Naive thymus-derived CD4-positive, alpha-beta T cell (primary cell): ENCODE results near the gene ARHGAP42. TPM values are rescaled to one million over a fixed set of nuclear protein-coding genes. Genes with fewer than 3 reads are reported as not detected.

Source experiments
- ATAC-seq: fragments of 150-1000 bp; cut with Tn5 transposase; 2 replicates; pipeline ENCODE4 v1.10.0; 2021; ENCODE audit warnings: mild to moderate bottlenecking, moderate library complexity
- CTCF ChIA-PET: fragments of 350-600 bp; sonication (Branson Sonifier 250); formaldehyde crosslinking; loops from one replicate; lab custom pipeline; 2021; ENCODE audit warnings: antibody characterized with exemption; lab: Charles Lee
- POLR2A ChIA-PET: fragments of 350-600 bp; sonication (Branson Sonifier 250); formaldehyde crosslinking; loops from one replicate; lab custom pipeline; 2021; ENCODE audit warnings: antibody characterized with exemption, inconsistent platforms; lab: Charles Lee
- DNase-seq, 9 donors: peaks; one replicate each; pipeline versions ENCODE4 v3.0.0 to v3.0.0-alpha.2; 2020 to 2022; ENCODE audit warnings: mixed read lengths in 1 of 9
- H3K27ac ChIP-seq: one replicate; pipeline ENCODE4 v1.7.0; 2013; ENCODE audit warnings: mild to moderate bottlenecking, low read depth, low read length, moderate library complexity
- H3K27me3 ChIP-seq, 2 donors: one replicate each; pipeline ENCODE4 v1.7.0; 2013; ENCODE audit warnings: low read length in 2 of 2, mild to moderate bottlenecking in 2 of 2, moderate library complexity in 2 of 2; ENCODE audit not compliant: control insufficient read depth in 2 of 2, insufficient read depth in 2 of 2
- H3K36me3 ChIP-seq, 3 experiments: 1 replicate in 2 of 3; 2 replicates in 1 of 3; pipeline ENCODE4 v1.7.0; 2013; ENCODE audit warnings: low read length in 3 of 3, mild to moderate bottlenecking in 3 of 3, moderate library complexity in 1 of 3; ENCODE audit not compliant: insufficient read depth in 3 of 3, control insufficient read depth in 2 of 3
- H3K4me1 ChIP-seq, 2 donors: one replicate each; pipeline ENCODE4 v1.7.0; 2013; ENCODE audit warnings: low read length in 2 of 2, mild to moderate bottlenecking in 2 of 2, moderate library complexity in 1 of 2; ENCODE audit not compliant: control insufficient read depth in 2 of 2, insufficient read depth in 2 of 2
- H3K4me3 ChIP-seq: 2 replicates; pipeline ENCODE4 v1.7.0; 2013; ENCODE audit warnings: mild to moderate bottlenecking, low read length
- H3K9me3 ChIP-seq, 3 experiments: 1 replicate in 2 of 3; 2 replicates in 1 of 3; pipeline ENCODE4 v1.7.0; 2013; ENCODE audit warnings: low read length in 3 of 3; ENCODE audit not compliant: control insufficient read depth in 2 of 3
- H3K27ac Mint-ChIP-seq, 9 donors: one replicate each; pipeline ENCODE4 v1.8.0; 2020 to 2022; ENCODE audit warnings: mixed read lengths in 9 of 9, mild to moderate bottlenecking in 8 of 9, moderate library complexity in 5 of 9, inconsistent platforms in 2 of 9
- H3K27me3 Mint-ChIP-seq, 5 donors: one replicate each; pipeline ENCODE4 v1.8.0; 2021 to 2022; ENCODE audit warnings: mixed read lengths in 5 of 5, mild to moderate bottlenecking in 1 of 5
- H3K36me3 Mint-ChIP-seq, 5 donors: one replicate each; pipeline ENCODE4 v1.8.0; 2020 to 2022; ENCODE audit warnings: mixed read lengths in 5 of 5, mild to moderate bottlenecking in 3 of 5, inconsistent platforms in 1 of 5
- H3K4me1 Mint-ChIP-seq, 7 donors: one replicate each; pipeline ENCODE4 v1.8.0; 2020 to 2022; ENCODE audit warnings: mixed read lengths in 7 of 7, mild to moderate bottlenecking in 3 of 7, inconsistent platforms in 1 of 7
- H3K4me3 Mint-ChIP-seq, 10 donors: one replicate each; pipeline ENCODE4 v1.8.0; 2020 to 2022; ENCODE audit warnings: mild to moderate bottlenecking in 10 of 10, mixed read lengths in 10 of 10, moderate library complexity in 6 of 10, inconsistent platforms in 2 of 10
- H3K9me3 Mint-ChIP-seq, 11 donors: one replicate each; pipeline ENCODE4 v1.8.0; 2020 to 2022; ENCODE audit warnings: mixed read lengths in 11 of 11, mild to moderate bottlenecking in 4 of 11, inconsistent platforms in 1 of 11, moderate library complexity in 1 of 11
- intact Hi-C, 2 donors: fragments of 100-400 bp; cut with micrococcal nuclease; formaldehyde crosslinking; loops; one replicate each; pipeline ENCODE4 v1.15.1; 2023
- polyA plus RNA-seq, 2 donors: library from polyadenylated mRNA; unstranded; fragments of 300-500 nt; fragmentation: Illumina TruSeq; gene quantifications; one replicate each; pipeline ENCODE4 v1.2.3, GENCODE V29; 2021
- total RNA-seq, 6 experiments: library from RNA in 5 of 6; stranded (reverse) in 5 of 6; gene quantifications; 1 replicate in 5 of 6; 2 replicates in 1 of 6; pipeline ENCODE4 v1.2.3 and lab custom pipeline; 2021 to 2026

ARHGAP42 gene
- total and polyA plus RNA-seq, 7 experiments from 2014 or later = 0.05 to 0.66 (median 0.21) TPM; not detected in 4

DNA sequence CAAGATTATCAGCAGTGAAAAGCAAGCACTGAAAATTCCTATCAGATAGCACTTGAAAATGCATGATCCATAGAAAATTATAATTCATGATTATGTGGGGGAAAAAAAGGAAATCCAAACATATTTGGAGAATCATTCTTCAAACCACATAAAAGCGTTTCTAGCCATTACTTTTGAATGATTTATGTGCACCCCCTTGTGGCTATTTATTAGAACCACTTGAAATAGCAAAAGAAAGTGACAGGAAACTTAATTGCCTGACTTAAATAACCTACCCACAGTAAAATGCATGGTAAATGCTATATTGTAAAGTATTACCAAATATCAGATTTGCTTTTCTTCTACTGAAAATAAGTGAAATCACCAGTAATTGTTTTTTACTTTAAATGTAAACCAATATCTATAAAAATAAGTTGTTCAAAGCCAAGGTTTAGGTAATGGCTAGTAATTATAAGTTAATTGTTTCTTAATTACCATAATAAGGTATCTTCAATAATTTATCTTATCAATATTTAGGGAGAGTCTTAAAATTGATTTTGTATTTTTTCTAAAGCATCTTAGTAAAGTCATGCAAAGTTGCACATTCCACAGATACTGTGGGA lies 168.5 kb downstream of the ARHGAP42 start:
- Mint-ChIP-seq H3K36me3 (no peaks in the 10 kb centered on the region), H3K27me3 (no peaks in the 10 kb centered on the region), H3K4me3 (no peak overlapping the region), H3K9me3 (peaks cover 0 to 4% (median 0%) of the 10 kb centered on the region in 11 donors), H3K27ac (no peak overlapping the region), H3K4me1 (no peaks in the 10 kb centered on the region)
- intact Hi-C loops = loop anchor here in 1 of 2 donors (1.0 kb wide), 1 partner anchor 279 kb away; no protein-coding TSS in a partner anchor
- POLR2A ChIA-PET = no interaction called here
- DNase-seq (no peak), ATAC-seq (no peak)
- Histone ChIP-seq H3K4me3 (no peak overlapping the region), H3K27ac (no peak overlapping the region), H3K4me1 (no peaks in the 10 kb centered on the region), H3K9me3 (no peaks in the 10 kb centered on the region), H3K36me3 (no peaks in the 10 kb centered on the region), H3K27me3 (no peaks in the 10 kb centered on the region)
- CTCF ChIA-PET = interaction anchor here (0.7 kb wide), 1 partner anchor 1337 kb away, joined by 3 read pairs; no protein-coding TSS in a partner anchor

DNA sequence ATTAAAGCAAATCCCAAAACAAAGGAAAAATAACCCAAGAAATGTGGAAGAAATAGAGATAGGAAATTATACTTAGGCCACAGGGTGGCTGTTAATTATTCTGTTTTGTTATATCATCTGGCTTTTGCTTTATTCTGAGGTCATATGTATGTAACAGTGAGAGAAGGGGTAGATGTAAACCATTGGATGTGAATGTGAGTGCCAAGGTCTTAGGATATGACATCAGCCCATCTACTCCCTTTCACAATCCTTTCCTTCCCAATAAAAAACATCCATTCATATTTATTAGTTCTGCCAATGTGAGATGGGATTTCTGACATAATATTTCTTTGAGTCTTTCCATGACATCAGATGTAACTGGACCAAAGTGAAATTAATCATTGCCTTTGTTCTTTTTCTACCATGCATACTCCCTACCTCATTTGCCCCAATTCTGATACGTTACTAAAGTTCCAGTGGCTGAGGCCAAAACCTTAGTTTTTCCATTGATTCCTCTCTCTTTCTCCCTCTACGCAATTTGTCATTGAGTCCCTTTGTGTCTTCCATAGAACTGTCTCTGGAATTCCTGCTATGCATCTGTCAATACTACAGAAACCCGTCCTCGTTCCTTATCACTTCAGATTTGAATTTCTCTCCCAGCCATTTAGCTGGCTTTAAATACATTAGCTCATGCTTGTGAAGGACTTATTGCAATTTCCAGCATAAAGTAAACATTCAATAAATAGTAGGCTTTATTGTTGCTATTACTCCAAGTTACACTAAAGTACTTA lies 170.3 kb downstream of the ARHGAP42 start:
- ChIA-PET CTCF (no interaction called here), POLR2A (no interaction called here)
- Mint-ChIP-seq H3K36me3 (no peaks in the 10 kb centered on the region), H3K4me1 (no peaks in the 10 kb centered on the region), H3K9me3 (peaks cover 0 to 11% (median 0%) of the 10 kb centered on the region in 11 donors), H3K27ac (no peak overlapping the region), H3K27me3 (no peaks in the 10 kb centered on the region), H3K4me3 (no peak overlapping the region)
- no peaks in the 10 kb centered on the region for H3K4me1 ChIP-seq
- no peak overlapping the region for H3K27ac ChIP-seq
- no peak for ATAC-seq
- H3K36me3 ChIP-seq = no peaks in the 10 kb centered on the region
- H3K4me3 ChIP-seq = no peak overlapping the region
- H3K9me3 ChIP-seq = no peaks in the 10 kb centered on the region
- no peaks in the 10 kb centered on the region for H3K27me3 ChIP-seq
- intact Hi-C loops = no loop called here
- no peak for DNase-seq

DNA sequence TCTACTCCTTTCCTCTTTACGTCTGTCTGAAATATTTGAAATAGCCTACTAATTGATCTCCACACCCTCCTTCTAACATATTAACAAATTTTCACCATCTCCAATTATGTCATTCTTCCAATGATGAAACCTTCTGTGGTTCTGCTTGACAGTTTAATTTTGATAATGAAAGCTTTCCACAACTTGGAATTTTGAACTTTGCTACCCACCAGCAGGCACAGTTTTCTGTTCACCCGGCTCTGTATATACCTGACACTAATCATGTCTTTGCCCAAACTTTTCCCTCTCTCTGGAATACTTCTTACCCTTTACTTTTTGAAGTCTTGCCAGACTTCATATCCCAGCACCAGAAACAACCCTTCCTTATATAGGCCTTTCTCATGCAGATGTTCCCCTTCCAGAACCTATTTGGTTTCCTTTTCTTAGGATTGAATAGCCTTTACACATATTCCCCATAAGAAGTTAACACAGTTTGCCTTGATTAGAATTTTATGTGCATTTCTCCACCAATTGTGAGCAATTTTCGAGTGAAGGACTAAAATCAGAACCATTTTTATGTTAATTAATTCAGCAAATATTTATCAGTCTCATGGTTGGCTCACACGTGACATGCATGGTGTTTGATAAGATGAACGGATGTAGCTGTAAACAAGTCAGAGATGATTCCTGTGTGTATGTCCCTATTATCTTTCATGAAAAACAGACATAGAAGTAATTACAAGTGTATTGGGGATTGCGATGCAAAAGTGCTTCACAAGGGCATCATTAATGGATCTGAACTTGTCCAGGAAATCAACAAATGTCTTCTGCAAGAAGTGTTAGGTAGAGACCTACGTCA lies 173.4 kb downstream of the ARHGAP42 start:
- H3K36me3 Mint-ChIP-seq = no peaks in the 10 kb centered on the region
- CTCF ChIA-PET = no interaction called here
- no peak for DNase-seq
- Histone ChIP-seq H3K27me3 (no peaks in the 10 kb centered on the region), H3K4me3 (no peak overlapping the region), H3K4me1 (no peaks in the 10 kb centered on the region), H3K9me3 (no peaks in the 10 kb centered on the region), H3K36me3 (no peaks in the 10 kb centered on the region), H3K27ac (no peak overlapping the region)
- no peaks in the 10 kb centered on the region for H3K4me1 Mint-ChIP-seq
- H3K9me3 Mint-ChIP-seq = peaks cover 0 to 11% (median 1%) of the 10 kb centered on the region in 11 donors
- H3K27ac Mint-ChIP-seq = no peak overlapping the region
- no peak overlapping the region for H3K4me3 Mint-ChIP-seq
- intact Hi-C loops = no loop called here
- ATAC-seq = no peak
- H3K27me3 Mint-ChIP-seq = no peaks in the 10 kb centered on the region
- POLR2A ChIA-PET = no interaction called here

DNA sequence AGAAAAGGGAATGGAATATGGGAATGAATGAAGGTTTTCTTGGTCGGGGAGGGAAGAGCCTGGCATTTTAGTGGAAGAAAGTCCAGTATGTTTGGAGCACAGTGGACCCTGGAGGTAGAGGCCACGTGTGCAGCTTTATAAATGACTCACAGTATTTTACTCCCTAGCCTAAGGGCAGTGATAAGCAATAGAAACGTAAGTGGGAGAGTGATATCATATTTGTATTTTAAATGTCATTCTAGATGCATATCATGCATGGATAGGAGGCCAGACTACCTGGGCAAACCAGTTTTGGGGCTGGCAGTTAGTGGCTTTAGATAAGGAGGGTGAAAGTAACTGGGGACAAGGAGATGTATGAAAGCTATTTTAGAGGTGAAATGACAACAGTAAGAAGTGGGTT lies 174.1 kb downstream of the ARHGAP42 start:
- Histone ChIP-seq H3K9me3 (no peaks in the 10 kb centered on the region), H3K4me3 (no peak overlapping the region), H3K27me3 (no peaks in the 10 kb centered on the region), H3K36me3 (no peaks in the 10 kb centered on the region), H3K27ac (no peak overlapping the region), H3K4me1 (no peaks in the 10 kb centered on the region)
- Mint-ChIP-seq H3K27ac (no peak overlapping the region), H3K27me3 (no peaks in the 10 kb centered on the region), H3K9me3 (peaks cover 0 to 11% (median 3%) of the 10 kb centered on the region in 11 donors), H3K36me3 (no peaks in the 10 kb centered on the region), H3K4me3 (no peak overlapping the region), H3K4me1 (no peaks in the 10 kb centered on the region)
- CTCF ChIA-PET = no interaction called here
- no peak for DNase-seq
- intact Hi-C loops = no loop called here
- POLR2A ChIA-PET = no interaction called here
- no peak for ATAC-seq

DNA sequence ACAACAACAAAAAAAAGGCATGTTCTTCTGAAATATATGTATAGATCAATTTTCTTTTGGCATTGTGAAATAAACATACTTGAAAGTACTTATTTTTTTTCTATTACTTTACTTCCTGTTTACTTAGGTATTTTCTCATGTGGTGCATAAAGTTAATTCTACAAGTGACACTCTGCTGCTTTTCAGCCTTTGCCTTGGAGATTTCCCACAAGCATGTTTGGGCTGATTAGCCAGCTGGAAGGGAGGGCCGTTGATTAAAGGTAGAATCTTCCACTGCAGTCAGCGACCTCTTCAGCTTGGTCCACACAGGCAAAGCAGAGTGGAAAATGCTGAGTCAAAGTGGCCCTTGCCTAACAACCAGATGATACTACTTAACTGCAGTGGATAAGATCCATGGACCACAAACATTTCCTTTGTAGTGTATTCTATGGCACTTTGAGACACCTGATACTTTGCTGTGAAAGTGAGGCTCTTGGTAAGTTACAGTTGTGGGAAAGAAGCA lies 176.0 kb downstream of the ARHGAP42 start:
- Histone ChIP-seq H3K27ac (no peak overlapping the region), H3K36me3 (no peaks in the 10 kb centered on the region), H3K4me3 (no peak overlapping the region), H3K9me3 (no peaks in the 10 kb centered on the region), H3K27me3 (no peaks in the 10 kb centered on the region), H3K4me1 (no peaks in the 10 kb centered on the region)
- CTCF ChIA-PET = no interaction called here
- DNase-seq = no peak
- Mint-ChIP-seq H3K36me3 (no peaks in the 10 kb centered on the region), H3K4me3 (no peak overlapping the region), H3K27ac (no peak overlapping the region), H3K9me3 (peaks cover 0 to 11% (median 3%) of the 10 kb centered on the region in 11 donors), H3K27me3 (no peaks in the 10 kb centered on the region), H3K4me1 (no peaks in the 10 kb centered on the region)
- POLR2A ChIA-PET = no interaction called here
- intact Hi-C loops = no loop called here
- ATAC-seq = no peak

DNA sequence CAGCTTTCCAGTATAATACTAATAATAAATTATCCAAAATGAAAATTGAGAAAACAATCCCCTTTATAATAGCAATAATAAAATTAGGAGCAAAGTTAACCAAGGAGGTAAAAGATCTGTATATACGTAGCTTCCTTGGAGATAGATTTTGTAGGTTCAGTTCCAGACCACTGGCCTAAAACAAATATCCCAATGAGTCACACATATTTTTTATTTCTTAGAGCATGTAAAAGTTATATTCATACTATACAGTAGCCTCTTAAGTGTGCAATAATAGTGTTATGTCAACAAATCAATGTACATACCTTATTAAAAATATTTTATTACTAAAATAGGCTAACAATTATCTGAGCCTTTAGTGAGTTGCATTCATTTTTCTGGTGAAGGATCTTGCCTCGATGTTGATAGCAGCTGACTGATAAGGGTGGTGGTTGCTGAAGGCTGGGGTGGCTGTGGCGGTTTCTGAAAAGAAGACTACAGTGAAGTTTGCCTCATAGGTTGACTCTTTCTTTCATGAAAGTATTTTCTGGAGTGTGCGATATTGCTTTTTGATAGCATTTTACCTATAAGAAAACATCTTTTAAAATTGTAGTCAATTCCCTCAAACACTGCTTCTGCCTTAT lies 178.5 kb downstream of the ARHGAP42 start:
- H3K36me3 ChIP-seq = no peaks in the 10 kb centered on the region
- Mint-ChIP-seq H3K4me3 (no peak overlapping the region), H3K36me3 (no peaks in the 10 kb centered on the region), H3K27ac (no peak overlapping the region), H3K9me3 (peaks cover 0 to 9% (median 3%) of the 10 kb centered on the region in 11 donors), H3K27me3 (no peaks in the 10 kb centered on the region), H3K4me1 (no peaks in the 10 kb centered on the region)
- intact Hi-C loops = no loop called here
- no peak overlapping the region for H3K27ac ChIP-seq
- ChIA-PET POLR2A (no interaction called here), CTCF (no interaction called here)
- no peaks in the 10 kb centered on the region for H3K4me1 ChIP-seq
- no peaks in the 10 kb centered on the region for H3K9me3 ChIP-seq
- ATAC-seq (no peak), DNase-seq (no peak)
- no peaks in the 10 kb centered on the region for H3K27me3 ChIP-seq
- no peak overlapping the region for H3K4me3 ChIP-seq
